SU-DHL-6 (cell line): ENCODE results near the gene ALAS1.

Source experiments
- CTCF ChIP-seq: fragments of 200-600 bp; sonication (generic); IDR thresholded peaks from one replicate; pipeline ENCODE4 v1.5.1; 2017; ENCODE audit warnings: antibody characterized with exemption, mild to moderate bottlenecking, low read length, moderate library complexity; ENCODE audit not compliant: insufficient read depth, poor library complexity, severe bottlenecking
- EZH2phosphoT487 ChIP-seq: fragments of 200-600 bp; sonication (generic), shearing (Covaris generic); conservative IDR thresholded peaks from 2 replicates; pipeline ENCODE4 v1.6.1; 2018; ENCODE audit warnings: mild to moderate bottlenecking, antibody characterized with exemption, low read length, moderate library complexity, mixed read lengths

GRCh38 chr3:52153389-52154096 lies 44.4 kb upstream of the ALAS1 start:
- TF ChIP-seq EZH2phosphoT487 (no peak), CTCF (no peak)
